Ovary (tissue), 9 donors: ENCODE results near the gene CENPO. TPM values are rescaled to one million over a fixed set of nuclear protein-coding genes. Genes with fewer than 3 reads are reported as not detected.
A peak's percentile ranks its signal among the peaks of the same experiment; 100 is the strongest.

Source experiments
- DNase-seq, 5 donors: peaks; one replicate each; pipeline ENCODE4 v3.0.0-alpha.2; 2019 to 2020
- H3K27ac ChIP-seq, 2 donors: fragments of 200-600 bp; one replicate each; pipeline versions ENCODE4 v1.5.1 to v1.8.0; 2019 to 2022
- H3K27me3 ChIP-seq: fragments of 200-600 bp; one replicate; pipeline ENCODE4 v1.8.0; 2022
- H3K36me3 ChIP-seq: fragments of 200-600 bp; sonication (generic); one replicate; pipeline ENCODE4 v1.5.1; 2019
- H3K4me1 ChIP-seq: one replicate; pipeline ENCODE4 v1.8.1; 2013; ENCODE audit warnings: mild to moderate bottlenecking, moderate library complexity; ENCODE audit not compliant: insufficient read depth
- H3K4me3 ChIP-seq: fragments of 200-600 bp; sonication (generic); one replicate; pipeline ENCODE4 v1.5.1; 2017
- H3K9me3 ChIP-seq, 2 donors: fragments of 200-600 bp in 1 of 2; sonication (generic) in 1 of 2; one replicate each; pipeline versions ENCODE4 v1.5.1 to v1.8.1; 2013 to 2019; ENCODE audit warnings: mild to moderate bottlenecking in 1 of 2, moderate library complexity in 1 of 2
- EP300 ChIP-seq: sonication (generic); formaldehyde crosslinking; IDR thresholded peaks from one replicate; pipeline ENCODE4 v1.6.1; 2017; ENCODE audit warnings: antibody characterized with exemption
- POLR2A ChIP-seq: fragments of 450-650 bp; IDR thresholded peaks from one replicate; pipeline ENCODE4 v1.6.1; 2017; ENCODE audit warnings: antibody characterized with exemption, mild to moderate bottlenecking, moderate library complexity
- WGBS, 3 donors: extraction: QIAGEN DNeasy Blood & Tissue Kit in 1 of 3; methylation state at CpG; one replicate each; pipeline versions ENCODE4 v1.1.5 to v1.1.7; 2013 to 2017; 5-methylcytosine and 5-hydroxymethylcytosine counted together
- intact Hi-C, 4 donors: fragments of 100-400 bp; cut with DNase I; formaldehyde crosslinking; loops; one replicate each; pipeline versions ENCODE4 v1.11.0 to v1.15.1; 2022 to 2023
- polyA plus RNA-seq, 2 donors: library from polyadenylated mRNA; stranded (reverse); fragments of 200-250 nt in 1 of 2; fragments of 350-450 nt in 1 of 2; fragmentation: Illumina TruSeq in 1 of 2; extraction: RNeasy Lipid Tissue Mini Kit (QIAGEN cat#74804) in 1 of 2; gene quantifications; one replicate each; pipeline ENCODE4 v1.2.3, GENCODE V29; 2013 to 2014
- total RNA-seq, 7 donors: library from RNA; depleted of rRNA in 2 of 7; stranded (reverse); fragments of >200 nt in 2 of 7; fragmentation: NEBNext Ultra II Directional in 3 of 7; extraction: Animal tissue kit (Norgen Biotek cat#: 25700) in 3 of 7; gene quantifications; one replicate each; pipeline versions ENCODE4 v1.1.0 to v1.2.4, GENCODE V29; 2016 to 2023
- TF ChIP-seq, protein P1 (sequence below), 3 donors: fragments of 450-650 bp in 2 of 3; fragments of 200-600 bp in 1 of 3; IDR thresholded peaks; one replicate each; pipeline versions ENCODE4 v1.5.1 to v1.8.0; 2016 to 2022; ENCODE audit warnings: antibody characterized with exemption in 3 of 3, mild to moderate bottlenecking in 1 of 3
- donor health status: DM: no; HTN: no; CAD: no; lungs with moderate emphysema.
- donor health status: DM: no; HTN: no; CAD: no.
- donor health status: Bipolar disorder and iron deficiency.
- donor health status: DM: yes; HTN: yes; CAD: no.
- donor health status: DM: no; HTN: no; CAD: no.
- donor health status: DM: yes; HTN: yes; CAD: no.

Gene CENPO
- total and polyA plus RNA-seq, 9 donors = 1.0 to 4.7 (median 2.4) TPM

DNA sequence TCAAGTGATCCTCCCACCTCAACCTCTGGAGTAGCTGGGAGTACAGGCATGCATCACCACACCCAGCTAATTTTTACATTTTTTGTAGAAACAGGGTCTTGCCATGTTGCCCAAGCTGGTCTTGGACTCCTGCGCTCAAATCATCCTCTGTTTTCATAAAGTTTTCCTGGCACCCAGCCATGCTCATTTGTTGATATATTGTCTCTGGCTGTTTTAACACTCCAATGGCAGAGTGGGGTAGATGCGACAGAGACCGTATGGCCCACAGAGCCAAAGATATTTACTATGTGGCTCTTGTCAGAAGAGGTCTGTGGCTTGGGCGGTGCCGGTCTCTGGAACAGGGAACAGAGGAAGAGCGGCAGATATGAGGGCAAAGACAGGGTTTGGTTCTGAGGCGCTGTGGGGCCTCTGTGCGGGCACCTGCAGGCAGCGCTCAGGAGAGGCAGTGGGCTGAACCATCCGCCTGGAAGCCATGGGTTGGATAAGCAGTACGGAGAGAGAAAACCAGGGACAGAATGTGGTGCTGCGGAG is 50.2 kb downstream of the CENPO start:
- no peaks in the 10 kb centered on the region for H3K9me3 ChIP-seq
- H3K27me3 ChIP-seq = no peaks in the 10 kb centered on the region
- no peak overlapping the region for H3K4me3 ChIP-seq
- H3K4me1 ChIP-seq = peaks cover 3% of the 10 kb centered on the region
- no peak overlapping the region for H3K27ac ChIP-seq
- intact Hi-C loops = no loop called here
- WGBS, 3 donors = 83 to 88% (median 87%) methylated on average over 12 of the region's 12 CpGs
- TF ChIP-seq EP300 = no peak
- TF ChIP-seq POLR2A = no peak
- DNase-seq = no peak
- no peaks in the 10 kb centered on the region for H3K36me3 ChIP-seq

DNA sequence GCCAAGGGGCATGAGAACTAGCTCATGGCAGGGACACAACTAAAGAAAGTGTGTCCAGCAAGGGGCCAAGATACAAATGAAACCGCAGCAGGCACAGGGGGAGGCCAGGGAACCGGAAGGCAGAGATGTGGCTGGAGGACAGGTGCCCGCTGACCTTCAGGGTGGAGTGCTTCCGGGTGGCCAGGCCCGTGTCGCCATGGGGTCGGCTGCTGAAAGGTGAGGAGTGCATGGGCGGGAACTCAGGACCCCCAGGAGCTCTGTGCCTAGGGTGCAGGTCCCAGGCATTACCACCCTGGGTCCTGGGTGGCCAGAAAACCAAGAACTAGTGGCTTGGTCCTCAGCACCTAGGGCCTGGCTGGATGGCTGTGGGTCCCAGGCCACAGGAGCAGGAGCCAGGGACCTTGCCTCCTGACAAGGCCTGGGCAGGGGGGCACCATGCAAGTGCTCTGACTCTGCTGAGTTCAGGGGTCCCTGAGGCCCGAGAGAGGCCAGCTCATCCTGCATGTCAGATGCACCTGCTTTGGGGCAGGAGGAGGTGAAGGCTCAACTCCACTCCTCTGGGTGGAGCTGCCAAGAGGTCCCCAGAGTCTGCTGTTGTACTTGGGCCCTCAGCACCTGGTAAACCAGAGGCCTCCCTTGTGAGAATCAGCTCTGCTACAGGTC is 50.9 kb downstream of the CENPO start:
- Histone ChIP-seq H3K27ac (no peak overlapping the region), H3K4me1 (peaks cover 5% of the 10 kb centered on the region), H3K27me3 (no peaks in the 10 kb centered on the region), H3K36me3 (no peaks in the 10 kb centered on the region), H3K4me3 (no peak overlapping the region), H3K9me3 (no peaks in the 10 kb centered on the region)
- intact Hi-C loops = no loop called here
- DNase-seq = peak in 1 of 5 donors; percentile 23
- TF ChIP-seq, protein P1, sequence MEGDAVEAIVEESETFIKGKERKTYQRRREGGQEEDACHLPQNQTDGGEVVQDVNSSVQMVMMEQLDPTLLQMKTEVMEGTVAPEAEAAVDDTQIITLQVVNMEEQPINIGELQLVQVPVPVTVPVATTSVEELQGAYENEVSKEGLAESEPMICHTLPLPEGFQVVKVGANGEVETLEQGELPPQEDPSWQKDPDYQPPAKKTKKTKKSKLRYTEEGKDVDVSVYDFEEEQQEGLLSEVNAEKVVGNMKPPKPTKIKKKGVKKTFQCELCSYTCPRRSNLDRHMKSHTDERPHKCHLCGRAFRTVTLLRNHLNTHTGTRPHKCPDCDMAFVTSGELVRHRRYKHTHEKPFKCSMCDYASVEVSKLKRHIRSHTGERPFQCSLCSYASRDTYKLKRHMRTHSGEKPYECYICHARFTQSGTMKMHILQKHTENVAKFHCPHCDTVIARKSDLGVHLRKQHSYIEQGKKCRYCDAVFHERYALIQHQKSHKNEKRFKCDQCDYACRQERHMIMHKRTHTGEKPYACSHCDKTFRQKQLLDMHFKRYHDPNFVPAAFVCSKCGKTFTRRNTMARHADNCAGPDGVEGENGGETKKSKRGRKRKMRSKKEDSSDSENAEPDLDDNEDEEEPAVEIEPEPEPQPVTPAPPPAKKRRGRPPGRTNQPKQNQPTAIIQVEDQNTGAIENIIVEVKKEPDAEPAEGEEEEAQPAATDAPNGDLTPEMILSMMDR (IDR thresholded peaks at IDR 0.05) = no peak
- TF ChIP-seq EP300 (no peak), POLR2A (no peak)
- 94 to 95% (median 94%) methylated on average over 9 of the region's 9 CpGs for WGBS, 3 donors

GRCh38 chr2:24845691-24846090 is 52.5 kb downstream of the CENPO start:
- intact Hi-C loops = no loop called here
- Histone ChIP-seq H3K27me3 (no peaks in the 10 kb centered on the region), H3K9me3 (no peaks in the 10 kb centered on the region), H3K36me3 (no peaks in the 10 kb centered on the region), H3K4me3 (no peak overlapping the region), H3K27ac (no peak overlapping the region), H3K4me1 (peaks cover 14% of the 10 kb centered on the region)
- TF ChIP-seq POLR2A = no peak
- TF ChIP-seq EP300 = no peak
- TF ChIP-seq, protein P1 (IDR thresholded peaks at IDR 0.05) = no peak
- WGBS, 3 donors = 96 to 99% (median 98%) methylated on average over 5 of the region's 5 CpGs
- peak in 1 of 5 donors; percentile 27 for DNase-seq

GRCh38 chr2:24850944-24851343 is 57.7 kb downstream of the CENPO start:
- Histone ChIP-seq H3K36me3 (no peaks in the 10 kb centered on the region), H3K4me3 (no peak overlapping the region), H3K9me3 (no peaks in the 10 kb centered on the region), H3K27me3 (no peaks in the 10 kb centered on the region), H3K27ac (peak overlapping the region in 1 of 2 donors; percentile 30), H3K4me1 (peaks cover 32% of the 10 kb centered on the region)
- DNase-seq = peak; percentile 69 to 83 (median 79)
- no peak for TF ChIP-seq POLR2A
- TF ChIP-seq, protein P1 (IDR thresholded peaks at IDR 0.05) = no peak
- TF ChIP-seq EP300 = no peak
- 24 to 33% (median 25%) methylated on average over 7 of the region's 7 CpGs for WGBS, 3 donors
- intact Hi-C loops = no loop called here

GRCh38 chr2:24852026-24852425 is 58.8 kb downstream of the CENPO start:
- peaks cover 42% of the 10 kb centered on the region for H3K4me1 ChIP-seq
- H3K9me3 ChIP-seq = no peaks in the 10 kb centered on the region
- no peaks in the 10 kb centered on the region for H3K27me3 ChIP-seq
- peak overlapping the region; percentile 30 to 44 for H3K27ac ChIP-seq
- TF ChIP-seq, protein P1 (IDR thresholded peaks at IDR 0.05) = no peak
- TF ChIP-seq POLR2A = no peak
- no peaks in the 10 kb centered on the region for H3K36me3 ChIP-seq
- DNase-seq = no peak
- WGBS, 3 donors = 94 to 96% (median 95%) methylated on average over 13 of the region's 13 CpGs
- H3K4me3 ChIP-seq = no peak overlapping the region
- intact Hi-C loops = no loop called here
